Cardiac fibroblast (primary cell): Measurements from ENCODE around the gene APOL3.
A peak's percentile ranks its signal among the peaks of the same experiment; 100 is the strongest.

ENCODE experiments used
- DNase-seq, 2 donors: peaks; one replicate each; pipeline versions ENCODE4 v3.0.0 to v3.0.0-alpha.2; 2010; ENCODE audit warnings: low read depth in 2 of 2
- H3K4me3 ChIP-seq, 2 donors: replicated peaks in 1 of 2; 1 replicate in 1 of 2; 2 replicates in 1 of 2; pipeline ENCODE4 v1.5.1; 2011; ENCODE audit warnings: low read depth in 2 of 2, low read length in 2 of 2, mild to moderate bottlenecking in 2 of 2, moderate library complexity in 1 of 2
- CTCF ChIP-seq: IDR thresholded peaks from one replicate; pipeline ENCODE4 v1.5.1; 2011; ENCODE audit warnings: low read depth, mild to moderate bottlenecking, low read length, inconsistent platforms

The APOL3 gene

GRCh38 chr22:36110306-36110881, 50.2 kb downstream of the APOL3 start:
- no peak overlapping the region for H3K4me3 ChIP-seq
- no peak for TF ChIP-seq CTCF
- DNase-seq: peak in 1 of 2 donors; percentile 51

DNA sequence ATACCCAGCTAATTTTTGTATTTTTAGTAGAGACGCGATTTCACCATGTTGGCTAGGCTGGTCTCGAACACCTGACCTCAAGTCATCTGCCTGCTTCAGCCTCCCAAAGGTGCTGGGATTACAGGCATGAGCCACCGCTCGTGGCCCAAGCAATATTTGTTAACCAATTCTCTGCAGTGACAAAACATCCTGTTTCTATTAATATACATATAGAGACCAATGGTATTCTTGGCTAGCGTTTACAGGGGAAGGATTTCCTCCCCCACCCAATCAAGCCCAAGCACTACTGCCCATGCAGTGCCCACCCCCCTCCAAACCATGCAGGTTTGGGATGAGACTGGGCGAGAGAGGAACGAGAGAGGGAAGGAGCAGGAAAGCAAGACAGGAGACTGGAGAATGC, 53.1 kb downstream of the APOL3 start:
- no peak for DNase-seq
- TF ChIP-seq CTCF: no peak
- H3K4me3 ChIP-seq: no peak overlapping the region

DNA sequence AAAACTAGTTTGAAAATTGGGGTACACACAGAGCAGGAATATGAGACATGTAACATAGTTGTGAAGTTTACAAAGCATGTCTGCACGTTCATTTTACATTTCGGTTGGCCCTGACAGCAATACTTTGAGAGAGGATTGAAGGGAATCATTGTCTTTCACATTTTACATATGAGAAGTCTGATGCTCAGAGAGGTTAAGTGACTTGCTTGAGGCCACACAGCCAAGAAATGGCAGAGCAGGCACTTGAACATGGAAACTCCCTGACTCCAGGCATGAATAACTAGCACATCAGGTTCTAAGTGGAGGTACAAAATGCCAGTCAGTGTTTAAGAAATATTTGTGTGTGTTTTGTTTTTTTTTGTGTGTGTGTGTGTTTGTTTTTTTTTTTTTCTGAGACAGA, 53.6 kb downstream of the APOL3 start:
- no peak for TF ChIP-seq CTCF
- DNase-seq: no peak
- H3K4me3 ChIP-seq: no peak overlapping the region

DNA sequence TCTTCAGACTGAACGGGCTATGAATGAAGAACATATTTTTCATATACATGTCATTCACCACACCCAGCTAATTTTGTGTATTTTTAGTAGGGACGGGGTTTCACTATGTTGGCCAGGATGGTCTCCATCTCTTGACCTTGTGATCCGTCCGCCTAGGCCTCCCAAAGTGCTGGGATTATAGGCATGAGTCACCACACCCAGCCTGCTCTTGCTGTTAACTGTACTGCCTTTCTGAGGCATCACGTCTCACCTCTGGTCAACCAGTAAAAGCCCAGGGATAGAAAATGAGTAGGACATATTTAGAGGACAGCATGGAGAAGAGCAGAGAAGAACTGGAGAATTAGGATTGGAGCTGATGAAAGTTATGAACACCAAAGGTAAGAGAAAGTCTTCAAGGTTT, 55.6 kb downstream of the APOL3 start:
- no peak overlapping the region for H3K4me3 ChIP-seq
- TF ChIP-seq CTCF: no peak
- DNase-seq: no peak

DNA sequence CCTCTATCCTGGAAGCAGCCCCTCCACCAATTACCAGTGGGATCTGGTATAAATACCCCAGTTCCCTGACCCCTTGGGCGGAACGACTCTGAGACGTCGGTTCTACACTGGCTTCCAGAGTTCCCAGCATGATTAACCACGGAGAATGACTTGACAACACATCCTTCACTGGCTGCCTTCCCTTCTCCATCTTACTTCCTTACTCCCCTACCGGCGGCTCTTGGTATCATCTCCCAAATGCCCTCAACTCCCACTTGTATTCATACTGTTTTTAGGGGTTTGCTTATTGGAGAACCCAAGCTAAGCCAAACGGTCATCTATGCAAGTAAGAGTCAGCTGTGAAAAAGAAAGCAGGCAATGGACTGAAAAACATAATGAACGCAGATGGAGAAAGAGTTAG, 56.1 kb downstream of the APOL3 start:
- DNase-seq: no peak
- no peak overlapping the region for H3K4me3 ChIP-seq
- peak; percentile 35 for TF ChIP-seq CTCF

GRCh38 chr22:36103891-36104290, 56.7 kb downstream of the APOL3 start:
- no peak for TF ChIP-seq CTCF
- no peak overlapping the region for H3K4me3 ChIP-seq
- no peak for DNase-seq

- no peak overlapping the region for H3K4me3 ChIP-seq
- no peak for TF ChIP-seq CTCF
- no peak for DNase-seq
These were observed 57.6 kb downstream of the APOL3 start for GRCh38 chr22:36102995-36103394.
